Cardiac septum (tissue), 1 donor: ENCODE data around the gene TADA2A. TPM values are rescaled to one million over a fixed set of nuclear protein-coding genes. Genes with fewer than 3 reads are reported as not detected.
"Not testable (repeated sequence)": the region's sequence is repeated elsewhere in the genome, so short reads cannot be mapped to it uniquely, and the experiment has no call there.

Experiments
- DNase-seq: peaks from one replicate; pipeline ENCODE4 v3.0.0-alpha.2; 2020; ENCODE audit warnings: low spot score
- intact Hi-C: fragments of 100-400 bp; cut with DNase I; formaldehyde crosslinking; loops from one replicate; pipeline ENCODE4 v1.14.0; 2022
- total RNA-seq: library from RNA; stranded (reverse); fragmentation: NEBNext Ultra II Directional; extraction: Animal tissue kit (Norgen Biotek cat#: 25700); gene quantifications from one replicate; pipeline ENCODE4 v1.2.1, GENCODE V29; 2021
- donor health status: DM: no; HTN: no; CAD: no.

Gene TADA2A
- total RNA-seq, 1 donor from 2014 or later = 18.5 TPM

DNA sequence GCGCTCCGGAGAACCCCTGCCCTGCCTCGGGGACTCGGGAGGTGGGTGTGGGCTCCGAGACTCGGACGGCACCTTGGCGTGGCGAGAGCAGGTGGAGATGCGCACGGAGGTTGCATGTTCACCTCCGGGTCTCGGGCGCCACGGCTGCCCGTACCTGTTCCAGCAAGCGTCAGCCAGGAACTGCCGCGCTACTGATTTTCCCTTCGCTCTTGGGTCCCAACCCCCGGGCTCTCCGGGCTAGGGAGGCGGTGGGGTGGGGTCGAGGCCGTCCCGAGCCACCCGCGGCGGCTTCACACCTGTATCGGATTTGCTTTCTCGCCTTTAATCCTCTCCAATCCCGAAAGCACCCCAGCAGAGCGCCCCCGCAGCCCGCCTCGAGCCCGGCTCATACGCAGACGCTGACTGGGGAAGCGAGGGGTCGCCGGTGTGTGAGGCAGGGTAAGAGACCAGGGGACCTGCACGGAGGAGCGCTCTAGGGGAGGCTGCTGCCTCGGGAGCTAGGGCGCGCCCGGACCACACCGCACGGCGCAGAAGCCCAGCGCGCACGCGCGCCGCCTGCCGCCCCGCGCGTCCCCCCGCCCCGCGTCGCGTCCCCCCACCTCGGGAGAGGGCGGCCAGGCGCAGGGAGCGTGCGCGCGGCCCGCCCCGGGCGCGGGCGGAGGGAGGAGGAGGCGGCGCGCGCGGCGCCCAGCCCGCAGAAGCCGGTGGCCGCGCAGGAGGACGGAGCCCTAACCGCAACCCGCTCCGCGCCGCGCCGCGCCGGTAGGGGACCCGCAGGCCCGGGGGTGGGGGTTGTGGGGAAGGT lies 82.7 kb downstream of the TADA2A start, which contains the start of gene DUSP14:
Gene DUSP14, plus strand, starts transcription at position 695 of the 805 bp plus-strand sequence. CDS start 22,382 bp downstream, outside the sequence.
- DNase-seq = peak; percentile 85
- intact Hi-C loops = loop anchor here (5.0 kb wide), 1 partner anchor 82 kb away; the partner anchor contains the start of genes ACACA and TADA2A

DNA sequence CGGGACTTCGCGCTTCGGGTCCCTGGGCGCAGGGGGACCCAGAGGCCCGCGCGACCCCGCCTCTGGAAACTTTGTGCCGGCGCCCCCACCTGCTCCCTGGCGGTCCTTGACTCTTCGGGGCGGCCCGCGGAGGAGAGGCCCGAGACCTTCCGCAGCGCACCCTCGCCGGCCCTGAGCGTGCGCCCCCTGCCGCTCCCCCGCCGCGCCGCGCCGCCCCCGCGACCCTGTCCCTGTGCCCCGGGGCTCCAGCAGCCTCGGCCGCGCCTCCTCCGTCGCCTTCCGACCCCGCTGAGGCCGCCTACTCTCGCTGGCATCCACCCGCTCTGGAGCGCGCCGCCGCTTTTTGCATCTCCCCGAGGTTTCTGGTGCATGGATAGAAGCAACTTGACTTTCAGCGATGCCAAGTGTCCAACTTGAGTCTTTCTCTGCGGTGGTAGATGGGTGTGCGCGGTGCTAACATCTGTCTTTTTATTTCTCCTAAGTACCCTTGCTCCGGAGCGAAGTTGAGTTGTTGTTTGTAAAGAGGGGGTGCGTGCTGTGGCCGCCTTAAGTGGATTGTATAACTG lies 83.4 kb downstream of the TADA2A start:
- intact Hi-C loops = no loop called here
- peak; percentile 80 for DNase-seq

DNA sequence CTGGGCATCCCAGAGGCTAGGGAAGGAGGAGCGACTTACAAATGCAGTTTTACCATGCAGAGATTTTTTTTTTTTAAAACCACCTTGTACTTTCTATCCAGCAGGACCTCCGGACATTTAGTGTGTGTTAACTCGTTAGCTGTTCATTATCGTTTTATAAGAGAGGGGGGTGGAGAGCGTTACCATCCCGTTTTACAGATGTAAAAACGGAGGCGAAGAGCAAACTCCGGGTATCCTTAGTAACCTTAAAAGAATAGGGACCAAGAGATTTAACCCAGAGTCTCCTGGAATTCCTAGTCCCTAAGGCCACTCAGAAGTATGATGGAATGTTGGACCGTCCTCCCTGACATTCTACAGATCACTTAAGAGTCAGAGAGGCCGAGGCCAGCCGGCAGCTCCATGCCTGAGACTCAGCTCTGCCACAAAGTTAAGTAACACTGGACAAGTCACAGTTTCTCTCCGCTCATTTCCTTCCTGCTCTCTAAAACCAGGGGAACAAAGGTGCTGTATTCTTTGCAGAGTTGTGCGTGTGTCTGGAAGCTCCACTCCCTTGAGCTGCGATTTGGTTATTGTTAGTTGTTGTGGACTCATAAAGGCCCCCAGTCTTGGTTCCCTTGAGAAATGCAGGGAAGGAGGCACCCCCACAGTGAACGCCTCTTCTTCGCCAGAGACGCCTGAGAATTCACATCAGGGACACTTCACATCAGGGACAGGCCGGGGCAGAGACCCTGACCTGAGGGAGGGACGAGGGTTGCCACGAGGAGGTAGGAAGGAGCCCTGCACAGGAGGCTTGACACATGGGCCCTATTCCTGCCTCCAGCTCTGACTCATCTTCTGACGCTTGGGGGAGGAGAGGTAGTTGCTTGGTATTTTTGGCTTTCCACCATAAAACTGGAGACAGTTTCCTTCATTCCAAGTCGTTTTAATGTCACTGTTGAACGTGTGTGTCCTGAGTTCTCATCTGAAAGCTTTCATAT lies 84.2 kb downstream of the TADA2A start:
- no peak for DNase-seq
- intact Hi-C loops = no loop called here

DNA sequence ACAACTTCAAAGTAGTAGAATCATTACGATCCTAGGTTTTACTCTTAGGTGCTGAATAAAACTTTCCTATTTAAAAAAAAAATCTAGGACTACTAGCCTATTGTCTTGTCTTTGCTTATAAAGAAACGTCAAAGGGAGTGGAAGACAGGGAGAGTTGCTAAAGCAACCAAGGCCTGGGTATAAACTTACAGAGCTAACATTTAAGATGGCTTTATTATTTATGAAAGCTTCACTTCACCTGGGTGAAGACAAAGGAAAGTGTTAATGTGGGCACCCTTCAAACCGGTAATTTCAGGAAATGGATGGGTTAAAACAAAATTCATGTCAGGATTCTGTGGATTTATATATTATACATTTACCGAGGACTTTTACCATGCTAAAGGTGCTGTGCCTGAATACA lies 85.5 kb downstream of the TADA2A start:
- no peak for DNase-seq
- intact Hi-C loops = no loop called here

DNA sequence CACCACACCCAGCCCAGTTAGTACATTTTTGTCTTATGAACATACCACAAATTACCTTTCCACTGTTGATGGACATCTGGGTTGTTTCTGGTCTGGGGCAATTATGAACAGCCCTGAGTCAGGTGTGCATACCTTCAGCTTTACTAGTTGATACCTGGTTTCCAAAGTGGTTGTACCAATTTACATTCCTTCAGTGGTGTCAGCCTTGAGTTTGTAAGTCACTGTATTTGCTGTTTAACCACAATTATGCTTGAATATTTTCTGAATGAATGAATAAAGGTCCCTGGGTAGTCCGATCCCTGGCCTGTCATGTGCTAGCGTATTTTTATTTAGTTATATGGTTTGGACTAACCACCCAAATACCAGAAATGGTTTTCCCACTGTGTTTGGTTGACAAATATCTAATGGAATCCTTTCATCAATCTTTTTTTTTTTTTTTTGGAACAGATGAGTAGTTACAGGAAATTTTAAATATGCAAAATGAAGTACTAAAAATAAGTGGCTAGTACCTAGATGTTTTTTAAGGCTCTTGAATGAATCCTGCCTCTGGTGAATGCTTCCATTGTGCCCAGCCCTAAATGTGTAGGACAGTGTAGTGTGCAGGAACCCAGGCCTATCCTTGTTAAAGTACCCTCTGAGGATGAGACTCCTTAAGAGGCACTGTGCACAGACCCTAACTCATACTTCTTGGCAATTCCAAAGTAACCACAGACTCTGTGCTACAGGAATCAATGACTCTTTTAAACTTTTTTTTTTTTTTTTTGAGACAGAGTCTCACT lies 86.8 kb downstream of the TADA2A start:
- intact Hi-C loops = no loop called here
- no peak for DNase-seq

DNA sequence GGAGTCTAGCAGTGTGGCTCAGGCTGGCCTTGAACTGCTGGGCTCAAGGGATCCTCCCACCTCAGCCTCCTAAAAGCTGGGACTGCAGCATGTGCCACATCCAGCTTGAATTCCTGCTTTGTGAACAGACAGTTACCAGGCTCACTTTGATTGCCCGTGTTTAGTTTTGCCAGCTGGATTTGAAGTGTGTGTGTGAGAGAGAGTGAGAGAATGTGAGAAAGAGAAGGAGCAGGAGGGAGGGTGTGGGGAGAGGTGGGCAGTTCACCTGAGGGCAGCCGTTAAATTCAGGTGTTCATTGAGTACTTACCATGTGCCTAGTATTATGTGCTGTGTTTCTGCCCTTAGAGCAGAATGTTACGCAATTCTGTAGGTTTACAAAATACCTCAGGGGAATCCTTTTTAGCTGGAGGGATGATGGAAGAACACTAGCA lies 87.7 kb downstream of the TADA2A start:
- no peak for DNase-seq
- intact Hi-C loops = no loop called here

DNA sequence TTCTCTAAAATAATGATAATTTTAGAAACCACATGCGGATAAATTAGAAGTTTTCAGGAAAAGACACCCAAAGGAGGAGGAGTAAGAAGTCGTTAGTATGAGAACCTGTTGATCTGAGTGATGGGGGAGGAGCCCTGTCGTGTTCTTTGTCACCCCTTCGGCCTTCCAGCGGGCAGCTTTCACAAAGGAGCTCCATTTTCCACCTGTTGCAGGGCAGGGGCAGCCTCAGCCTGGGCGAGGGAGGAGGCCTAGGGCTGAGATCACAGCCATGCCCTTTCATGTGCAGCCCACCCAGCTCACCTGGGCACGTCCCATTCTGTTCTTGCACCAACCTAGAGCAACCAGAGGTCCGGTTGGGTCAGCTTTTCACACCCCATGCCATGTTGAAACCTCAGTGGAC lies 88.3 kb downstream of the TADA2A start:
- intact Hi-C loops = no loop called here
- DNase-seq = no peak

DNA sequence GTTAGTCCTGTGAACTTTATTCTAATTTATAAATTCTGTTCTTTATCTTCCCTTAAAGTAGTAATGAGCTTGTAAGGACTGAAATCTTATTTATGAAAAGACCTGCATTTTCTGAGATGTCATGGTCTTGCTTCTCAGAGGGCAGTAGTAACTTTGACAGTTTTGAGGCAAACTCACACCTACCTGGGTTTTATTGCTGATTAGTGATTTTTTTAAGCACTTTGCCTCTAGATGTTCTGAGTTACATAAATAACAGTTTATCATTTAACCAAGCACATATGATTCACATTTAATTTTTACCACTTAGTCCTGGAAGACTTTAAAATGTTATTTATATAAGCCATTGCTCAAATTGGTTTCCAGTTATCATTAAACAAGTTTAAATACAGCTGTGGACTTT lies 93.7 kb downstream of the TADA2A start:
- intact Hi-C loops = no loop called here
- no peak for DNase-seq

DNA sequence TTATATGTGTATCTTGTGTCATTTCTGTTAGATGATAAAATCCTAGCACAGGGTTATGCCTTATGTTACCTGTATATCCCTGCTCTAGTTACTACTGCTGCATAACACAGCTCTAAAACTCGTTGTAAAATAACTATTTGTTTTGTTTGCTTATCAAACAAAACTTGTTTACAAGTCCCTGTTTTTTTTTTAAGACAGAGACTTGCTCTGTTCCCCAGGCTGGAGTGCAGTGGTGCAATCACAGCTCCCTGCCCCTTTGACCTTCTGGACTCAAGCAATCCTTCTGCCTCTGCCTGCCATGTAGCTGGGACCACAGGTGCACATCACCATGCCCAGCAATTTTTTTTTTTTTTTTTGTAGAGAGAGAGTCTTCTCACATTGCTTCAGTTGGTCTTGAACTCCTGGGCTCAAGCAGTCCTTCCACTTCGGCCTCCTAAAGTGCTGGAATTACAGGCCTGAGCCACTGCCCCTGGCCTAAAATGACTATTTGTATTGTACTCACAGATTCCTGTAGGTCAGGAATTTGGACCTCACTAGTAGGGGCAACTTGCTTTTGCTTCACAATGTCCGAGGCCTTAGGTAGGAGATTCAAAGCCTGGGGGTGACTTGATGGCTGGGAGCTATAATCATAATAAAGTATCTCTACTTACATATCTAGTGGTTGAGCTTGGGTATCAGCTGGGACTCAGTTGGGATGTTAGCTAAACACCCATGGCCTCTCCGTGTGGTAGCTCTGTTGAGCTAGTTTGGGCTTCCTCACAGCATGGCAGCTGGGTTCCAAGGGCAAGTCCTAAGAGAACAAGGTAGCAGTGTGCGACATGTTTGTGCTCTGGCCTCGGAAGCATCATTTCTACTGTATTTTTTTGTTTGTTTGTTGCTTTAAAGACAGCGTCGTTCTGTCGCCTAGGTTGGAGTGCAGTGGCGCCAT lies 95.6 kb downstream of the TADA2A start:
- intact Hi-C loops = no loop called here
- no peak for DNase-seq

DNA sequence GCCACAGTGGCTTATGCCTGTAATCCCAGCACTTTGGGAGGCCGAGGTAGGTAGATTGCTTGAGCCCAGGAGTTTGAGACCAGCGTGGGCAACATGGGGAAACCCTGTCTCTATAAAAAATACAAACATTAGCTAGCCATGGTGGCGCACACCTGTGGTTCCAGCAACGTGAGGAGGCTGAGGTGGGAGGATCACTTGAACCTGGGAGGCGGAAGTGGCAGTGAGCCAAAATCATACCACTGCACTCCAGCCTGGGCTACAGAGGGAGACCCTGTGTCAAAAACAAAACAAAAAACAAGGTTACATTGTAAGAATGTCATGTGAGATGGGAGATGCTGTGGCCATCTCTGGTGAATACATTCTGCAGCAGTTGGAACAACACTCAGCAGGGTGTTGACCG lies 96.5 kb downstream of the TADA2A start:
- DNase-seq = no peak
- intact Hi-C loops = no loop called here

DNA sequence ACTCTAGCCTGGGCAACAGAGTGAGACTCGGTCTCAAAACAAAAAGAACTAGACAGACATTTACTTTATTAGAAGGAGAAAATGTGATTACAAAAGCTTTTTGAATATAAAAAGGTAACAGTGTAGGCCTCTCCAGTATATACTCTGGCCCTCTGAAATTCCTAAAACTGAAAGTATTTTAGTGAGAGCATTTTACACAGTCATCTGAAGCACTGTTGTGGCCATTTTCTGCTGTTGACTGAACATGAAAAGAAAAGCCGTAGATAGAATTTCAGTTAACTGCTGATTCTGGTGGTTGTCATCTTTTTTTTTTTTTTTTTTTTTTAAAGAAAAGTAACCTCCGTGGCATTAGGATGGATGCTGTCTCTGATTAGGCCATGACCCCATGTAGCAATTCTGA lies 98.6 kb downstream of the TADA2A start:
- intact Hi-C loops = no loop called here
- no peak for DNase-seq

DNA sequence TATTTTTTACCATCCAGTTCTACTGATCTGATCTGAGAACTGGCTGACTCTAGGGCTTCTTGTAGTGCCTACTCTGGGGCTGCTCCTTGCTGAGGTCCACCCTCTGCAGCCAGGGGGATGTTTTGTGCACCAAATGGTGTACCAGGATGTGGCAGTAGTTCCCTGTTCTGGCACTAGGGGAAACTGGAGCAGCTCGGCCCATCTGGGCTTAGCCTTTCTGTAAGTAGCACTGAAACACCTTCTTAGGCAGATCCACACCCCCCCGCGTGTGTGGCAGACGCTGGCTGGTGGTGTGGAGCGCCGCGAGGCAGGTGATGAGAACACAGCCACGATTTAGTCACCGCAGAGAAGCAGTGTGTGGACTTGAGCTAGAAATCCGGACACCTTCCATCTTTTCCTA lies 100.0 kb downstream of the TADA2A start:
- DNase-seq = no peak

DNA sequence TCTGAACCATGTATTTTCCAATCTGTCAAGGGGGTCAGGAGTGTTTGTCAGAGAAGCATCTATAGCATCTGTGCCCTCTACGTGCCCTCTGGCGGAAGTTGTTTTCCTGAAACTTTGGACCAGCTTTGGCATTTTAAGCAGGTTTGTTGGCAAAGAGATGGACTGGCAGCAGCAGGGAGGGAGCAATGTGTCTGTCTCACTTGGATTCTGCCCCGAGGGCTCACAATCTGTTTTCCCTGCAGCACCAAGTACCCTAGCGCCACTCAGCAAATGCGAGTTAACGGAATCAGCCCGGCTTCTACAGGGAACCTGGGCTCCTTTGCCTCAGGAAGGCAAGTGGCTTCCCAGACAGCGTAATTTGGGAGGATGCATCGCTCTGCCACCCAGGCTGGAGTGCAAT lies 100.4 kb downstream of the TADA2A start:
- DNase-seq = no peak
- intact Hi-C loops = no loop called here

More for the DNA sequence above, 100.0 kb downstream of the TADA2A start:
- intact Hi-C loops = no loop called here

DNA sequence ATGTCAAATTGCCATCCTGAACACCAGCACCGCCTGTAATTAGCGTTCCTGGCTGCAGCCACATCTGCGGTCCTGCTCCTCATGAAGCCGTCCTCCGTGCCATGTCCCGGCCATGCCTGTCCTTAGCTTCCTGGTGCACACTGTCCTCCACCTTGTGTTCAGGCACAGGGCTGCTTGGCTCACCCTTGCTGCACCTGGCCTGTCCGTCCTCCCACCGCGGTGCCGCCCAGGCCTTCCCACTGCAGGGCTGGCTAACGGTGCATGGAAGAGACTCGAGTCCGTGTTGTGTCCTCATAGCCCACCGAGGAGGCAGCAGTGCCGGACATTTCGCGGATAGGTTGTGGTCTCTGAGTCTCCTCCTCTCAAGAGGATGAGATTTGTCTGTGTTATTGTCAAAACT lies 103.4 kb downstream of the TADA2A start:
- no peak for DNase-seq
- intact Hi-C loops = no loop called here

DNA sequence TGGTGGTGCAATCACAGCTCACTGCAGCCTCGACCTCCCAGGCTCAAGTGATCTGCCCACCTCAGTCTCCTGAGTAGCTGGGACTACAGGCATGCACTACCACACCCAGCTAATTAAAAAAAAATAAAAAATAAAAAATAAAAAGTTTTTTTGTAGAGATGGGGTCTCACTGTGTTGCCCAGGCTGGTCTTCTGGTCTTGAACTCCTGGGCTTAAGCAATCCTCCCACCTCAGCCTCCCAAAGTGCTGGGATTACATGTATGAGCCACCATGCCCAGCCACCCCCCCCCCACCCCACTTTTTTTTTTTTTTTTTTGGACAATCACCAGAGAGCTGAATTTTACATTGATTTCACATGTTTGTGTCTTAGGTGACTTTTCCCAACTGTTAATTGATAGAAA lies 105.0 kb downstream of the TADA2A start:
- DNase-seq, intact Hi-C loops: not testable (repeated sequence)

DNA sequence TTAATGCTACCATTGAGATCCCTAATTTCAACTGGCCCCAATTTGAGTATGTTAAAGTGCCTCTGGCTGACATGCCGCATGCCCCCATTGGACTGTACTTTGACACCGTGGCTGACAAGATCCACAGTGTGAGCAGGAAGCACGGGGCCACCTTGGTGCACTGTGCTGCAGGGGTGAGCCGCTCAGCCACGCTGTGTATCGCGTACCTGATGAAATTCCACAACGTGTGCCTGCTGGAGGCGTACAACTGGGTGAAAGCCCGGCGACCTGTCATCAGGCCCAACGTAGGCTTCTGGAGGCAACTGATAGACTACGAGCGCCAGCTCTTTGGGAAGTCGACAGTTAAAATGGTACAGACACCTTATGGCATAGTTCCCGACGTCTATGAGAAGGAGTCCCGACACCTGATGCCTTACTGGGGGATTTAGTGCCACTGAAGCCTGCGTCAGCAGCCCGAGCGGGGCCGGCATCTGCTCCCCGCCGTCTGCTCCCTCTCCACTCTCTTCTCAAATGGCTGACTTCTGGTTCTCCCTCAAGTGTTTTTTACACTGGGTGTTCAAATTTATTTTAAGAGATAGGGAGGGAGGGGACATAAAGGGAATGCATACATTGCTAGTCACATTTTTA lies 105.9 kb downstream of the TADA2A start:
- DNase-seq = no peak
- intact Hi-C loops = no loop called here

DNA sequence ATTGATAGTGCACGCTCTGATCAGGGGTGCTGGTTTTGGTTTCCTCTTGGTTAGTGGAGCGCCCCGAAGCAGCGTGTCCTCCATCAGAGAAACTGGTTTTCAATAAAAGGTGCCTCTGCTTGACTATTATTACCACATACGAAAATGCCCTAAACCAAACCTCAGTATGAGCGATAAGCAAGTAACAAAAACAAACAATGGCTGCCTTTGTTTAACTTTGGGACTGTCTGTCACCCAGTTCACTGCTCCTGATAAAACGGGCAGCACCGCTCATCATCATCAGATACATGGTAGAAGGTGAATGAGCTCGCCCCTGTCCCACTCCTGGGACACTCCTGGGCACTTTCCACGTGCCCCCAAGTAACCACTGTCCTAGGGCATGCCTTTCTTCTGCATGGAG lies 107.0 kb downstream of the TADA2A start:
- intact Hi-C loops = no loop called here
- DNase-seq = no peak

DNA sequence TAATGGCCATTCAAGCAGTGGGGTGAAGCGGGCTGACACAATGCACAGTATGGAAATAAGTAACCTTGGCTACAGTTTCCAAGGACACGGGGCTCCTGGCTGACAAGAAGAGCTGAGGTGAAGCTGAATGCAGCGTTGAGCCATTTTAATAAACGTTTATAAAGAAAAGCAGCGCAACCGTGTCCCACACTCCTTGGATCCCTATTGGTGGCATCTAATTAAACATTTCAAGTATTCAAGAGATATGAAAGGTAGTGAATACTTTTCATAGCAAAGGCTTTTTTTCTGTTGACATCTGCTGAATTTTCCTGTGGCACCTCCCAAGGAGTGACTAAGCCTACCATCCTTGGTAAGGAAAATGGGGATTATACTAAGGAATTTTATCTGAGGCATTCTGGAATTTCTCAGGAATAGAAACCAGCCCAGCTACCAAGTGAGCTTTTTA lies 109.5 kb downstream of the TADA2A start:
- intact Hi-C loops = no loop called here

More for the DNA sequence above, 109.5 kb downstream of the TADA2A start:
- no peak for DNase-seq
